ENCODE measurements around the gene FXYD1. TPM values are rescaled to one million over a fixed set of nuclear protein-coding genes. Genes with fewer than 3 reads are reported as not detected.

The FXYD1 gene
- 0.56 TPM in 1 of 2 replicates, not detected in the other for total RNA-seq (2014; rRNA removed; shearing (Covaris generic))

GRCh38 chr19:35138305-35138892, at the start of gene FXYD1:
Gene FXYD1 (plus strand): TSS chr19:35138824. CDS start chr19:35140080, 1,256 bp downstream.

GRCh38 chr19:35115177-35115951, 23.3 kb upstream of the FXYD1 start, which contains the start of gene FXYD3:
Gene FXYD3 (plus strand): TSS chr19:35115823. CDS start chr19:35119377, 3,554 bp downstream.

GRCh38 chr19:35134601-35135242, 3.9 kb upstream of the FXYD1 start, which contains the start of gene LGI4:
Gene LGI4 (minus strand): TSS chr19:35135059. CDS start chr19:35134680, 379 bp downstream.

GRCh38 chr19:35143231-35143715, 4.6 kb downstream of the FXYD1 start, which contains the start of gene FXYD7:
Gene FXYD7 (plus strand): TSS chr19:35143255. CDS start chr19:35143334, 79 bp downstream.

GRCh38 chr19:35154525-35155406, 16.1 kb downstream of the FXYD1 start, which contains the start of gene FXYD5:
Gene FXYD5 (plus strand): TSS chr19:35154735. CDS start chr19:35155551, 816 bp downstream.

Small RNA genes within 50 kb of the gene (small RNA-seq; reads per million reads assigned to genes)
- not detected for gene AC020907.2

Other genes starting within 250 kb of the FXYD1 start
- 2.5 and 2.7 TPM in 2 replicates for gene ZNF30, start 211.9 kb upstream of the FXYD1 start, total RNA-seq (2014; rRNA removed; shearing (Covaris generic))
- gene ZNF792, start 174.6 kb upstream of the FXYD1 start, total RNA-seq (2014; rRNA removed; shearing (Covaris generic)) = 1.6 and 1.9 TPM in 2 replicates
- 39.6 and 45.2 TPM in 2 replicates for gene GRAMD1A, start 138.5 kb upstream of the FXYD1 start, total RNA-seq (2014; rRNA removed; shearing (Covaris generic))
- gene SCN1B, start 108.4 kb upstream of the FXYD1 start, total RNA-seq (2014; rRNA removed; shearing (Covaris generic)) = 5.4 and 5.7 TPM in 2 replicates
- gene HPN, start 97.1 kb upstream of the FXYD1 start, total RNA-seq (2014; rRNA removed; shearing (Covaris generic)) = not detected in 2 replicates
- gene FXYD3, start 23.0 kb upstream of the FXYD1 start, total RNA-seq (2014; rRNA removed; shearing (Covaris generic)) = 49.6 and 65.0 TPM in 2 replicates
- 0.64 and 3.0 TPM in 2 replicates for gene LGI4, start 3.8 kb upstream of the FXYD1 start, total RNA-seq (2014; rRNA removed; shearing (Covaris generic))
- 0.26 and 2.1 TPM in 2 replicates for gene FXYD7, start 4.4 kb downstream of the FXYD1 start, total RNA-seq (2014; rRNA removed; shearing (Covaris generic))
- gene FXYD5, start 15.9 kb downstream of the FXYD1 start, total RNA-seq (2014; rRNA removed; shearing (Covaris generic)) = 143 and 156 TPM in 2 replicates
- gene FAM187B, start 89.9 kb downstream of the FXYD1 start, total RNA-seq (2014; rRNA removed; shearing (Covaris generic)) = not detected in 2 replicates
- 3.6 and 4.5 TPM in 2 replicates for gene LSR, start 110.2 kb downstream of the FXYD1 start, total RNA-seq (2014; rRNA removed; shearing (Covaris generic))
- 160 and 166 TPM in 2 replicates for gene USF2, start 130.1 kb downstream of the FXYD1 start, total RNA-seq (2014; rRNA removed; shearing (Covaris generic))
- gene HAMP, start 143.7 kb downstream of the FXYD1 start, total RNA-seq (2014; rRNA removed; shearing (Covaris generic)) = 1.2 TPM in 1 of 2 replicates, not detected in the other
- gene MAG, start 153.3 kb downstream of the FXYD1 start, total RNA-seq (2014; rRNA removed; shearing (Covaris generic)) = 1.3 TPM in 1 of 2 replicates, not detected in the other
- gene CD22, start 190.4 kb downstream of the FXYD1 start, total RNA-seq (2014; rRNA removed; shearing (Covaris generic)) = 8.2 and 11.6 TPM in 2 replicates
- 0.16 TPM in 1 of 2 replicates, not detected in the other for gene FFAR1, start 209.1 kb downstream of the FXYD1 start, total RNA-seq (2014; rRNA removed; shearing (Covaris generic))
- gene FFAR3, start 219.6 kb downstream of the FXYD1 start, total RNA-seq (2014; rRNA removed; shearing (Covaris generic)) = not detected in 2 replicates
- not detected in 2 replicates for gene GPR42, start 232.2 kb downstream of the FXYD1 start, total RNA-seq (2014; rRNA removed; shearing (Covaris generic))